Inflammatory macrophage treated with lipopolysaccharide for 1 hour (primary cell): ENCODE measurements around the gene ABR.
"Not testable (repeated sequence)": the region's sequence is repeated elsewhere in the genome, so short reads cannot be mapped to it uniquely, and the experiment has no call there.

Experiments used
- DNase-seq, 2 donors: peaks; one replicate each; pipeline ENCODE4 v3.0.0-alpha.2; 2020 to 2022

The ABR gene

GRCh38 chr17:1173432-1174262 is 6.1 kb downstream of the ABR start:
- no peak for DNase-seq

GRCh38 chr17:1171953-1172352 is 7.8 kb downstream of the ABR start:
- DNase-seq, result no peak

GRCh38 chr17:1170739-1171138 is 9.0 kb downstream of the ABR start:
- no peak for DNase-seq

- no peak for DNase-seq
These were observed 9.9 kb downstream of the ABR start for GRCh38 chr17:1169929-1170312.

- DNase-seq, result no peak
These were observed 10.4 kb downstream of the ABR start for GRCh38 chr17:1169221-1169928.

GRCh38 chr17:1168533-1169220 is 11.1 kb downstream of the ABR start:
- DNase-seq, result no peak

- DNase-seq, result no peak
These were observed 13.5 kb downstream of the ABR start for GRCh38 chr17:1166276-1166675.

GRCh38 chr17:1165836-1166235 is 13.9 kb downstream of the ABR start:
- no peak for DNase-seq

- DNase-seq, result peak in 1 of 2 donors; percentile 17
These were observed 14.7 kb downstream of the ABR start for GRCh38 chr17:1164935-1165556.

- DNase-seq, result no peak
These were observed 17.5 kb downstream of the ABR start for GRCh38 chr17:1162116-1162855.

- no peak for DNase-seq
These were observed 19.0 kb downstream of the ABR start for GRCh38 chr17:1160591-1161390.

GRCh38 chr17:1159431-1160180 is 20.2 kb downstream of the ABR start:
- no peak for DNase-seq

- no peak for DNase-seq
These were observed 20.9 kb downstream of the ABR start for GRCh38 chr17:1158879-1159278.

GRCh38 chr17:1156864-1157263 is 22.9 kb downstream of the ABR start:
- no peak for DNase-seq

- DNase-seq, result no peak
These were observed 25.1 kb downstream of the ABR start for GRCh38 chr17:1154704-1155103.

GRCh38 chr17:1153795-1154546 is 25.8 kb downstream of the ABR start:
- peak; percentile 46 to 72 for DNase-seq

GRCh38 chr17:1152582-1152981 is 27.2 kb downstream of the ABR start:
- not testable (repeated sequence) for DNase-seq

- peak; percentile 68 to 79 for DNase-seq
These were observed 28.7 kb downstream of the ABR start for GRCh38 chr17:1150863-1151600.

GRCh38 chr17:1149869-1150268 is 29.9 kb downstream of the ABR start:
- DNase-seq, result no peak
